ENCODE results near the gene CCDC149. TPM values are rescaled to one million over a fixed set of nuclear protein-coding genes. Genes with fewer than 3 reads are reported as not detected.

The CCDC149 gene
- total RNA-seq, 1 experiment from 2014 or later: 7.9 TPM

DNA sequence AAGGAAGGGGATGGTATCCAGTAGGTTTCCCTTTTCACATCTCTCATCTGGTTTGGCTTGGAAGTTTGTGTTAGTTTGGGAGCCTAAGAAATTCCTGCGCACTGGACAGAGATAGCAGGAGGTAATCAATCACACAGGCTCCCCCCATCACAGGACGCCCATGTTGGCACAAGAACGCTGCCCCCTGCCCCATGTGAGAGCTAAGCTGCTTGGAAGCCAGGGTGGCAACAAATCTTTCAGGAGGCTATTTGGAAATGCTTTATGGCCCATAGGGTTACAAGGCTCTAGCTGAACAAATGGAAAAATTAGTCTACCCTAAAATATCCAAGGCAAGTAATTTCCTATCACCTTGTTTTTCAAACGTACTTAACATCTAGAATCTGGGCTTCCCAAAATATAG lies 63.5 kb downstream of the CCDC149 start:
- CTCF ChIA-PET: interaction anchor here (0.6 kb wide), 1 partner anchor 34 kb away, joined by 3 read pairs; no protein-coding TSS in a partner anchor
- intact Hi-C loops (cut with micrococcal nuclease): no loop called here
- H3K27me3 ChIP-seq (ENCODE audit: low read length): no peaks in the 10 kb centered on the region
- H3K9me3 ChIP-seq (ENCODE audit: low read length): no peaks in the 10 kb centered on the region
- H4K20me1 ChIP-seq (ENCODE audit: low read length): no peaks in the 10 kb centered on the region
- no TSS peak for BruUV-seq (replicated peaks)
- no peak overlapping the region for H3K27ac ChIP-seq (ENCODE audit: low read length)
- no peak overlapping the region for H3K9ac ChIP-seq (ENCODE audit: low read length)
- DNase-seq: no peak
- H3K9me2 ChIP-seq (replicated peaks; ENCODE audit: low read length): no peaks in the 10 kb centered on the region
- H3K79me2 ChIP-seq (ENCODE audit: low read length): no peaks in the 10 kb centered on the region
- no peak overlapping the region for H3K4me3 ChIP-seq (ENCODE audit: low read length)
- ATAC-seq: no peak
- H3K36me3 ChIP-seq (ENCODE audit: low read depth, low read length): no peaks in the 10 kb centered on the region
- TF ChIP-seq EZH2 (IDR thresholded peaks at IDR 0.05; ENCODE audit: low read length, unreplicated experiment) (no peak), EZH2phosphoT487 (IDR thresholded peaks at IDR 0.05; ENCODE audit: borderline replicate concordance, low read length) (no peak)
- TF ChIP-seq, protein P1, sequence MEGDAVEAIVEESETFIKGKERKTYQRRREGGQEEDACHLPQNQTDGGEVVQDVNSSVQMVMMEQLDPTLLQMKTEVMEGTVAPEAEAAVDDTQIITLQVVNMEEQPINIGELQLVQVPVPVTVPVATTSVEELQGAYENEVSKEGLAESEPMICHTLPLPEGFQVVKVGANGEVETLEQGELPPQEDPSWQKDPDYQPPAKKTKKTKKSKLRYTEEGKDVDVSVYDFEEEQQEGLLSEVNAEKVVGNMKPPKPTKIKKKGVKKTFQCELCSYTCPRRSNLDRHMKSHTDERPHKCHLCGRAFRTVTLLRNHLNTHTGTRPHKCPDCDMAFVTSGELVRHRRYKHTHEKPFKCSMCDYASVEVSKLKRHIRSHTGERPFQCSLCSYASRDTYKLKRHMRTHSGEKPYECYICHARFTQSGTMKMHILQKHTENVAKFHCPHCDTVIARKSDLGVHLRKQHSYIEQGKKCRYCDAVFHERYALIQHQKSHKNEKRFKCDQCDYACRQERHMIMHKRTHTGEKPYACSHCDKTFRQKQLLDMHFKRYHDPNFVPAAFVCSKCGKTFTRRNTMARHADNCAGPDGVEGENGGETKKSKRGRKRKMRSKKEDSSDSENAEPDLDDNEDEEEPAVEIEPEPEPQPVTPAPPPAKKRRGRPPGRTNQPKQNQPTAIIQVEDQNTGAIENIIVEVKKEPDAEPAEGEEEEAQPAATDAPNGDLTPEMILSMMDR (conservative IDR thresholded peaks at IDR 0.05; ENCODE audit: low read depth, low read length): no peak
- no peak overlapping the region for H3K4me2 ChIP-seq (ENCODE audit: low read length)
- H3F3A ChIP-seq (ENCODE audit: low read length, unreplicated experiment): peaks cover 3% of the 10 kb centered on the region
- no peak overlapping the region for H2AFZ ChIP-seq (ENCODE audit: low read length)
- peaks cover 39% of the 10 kb centered on the region for H3K4me1 ChIP-seq (ENCODE audit: insufficient read depth, low read length)
- POLR2A ChIA-PET (ENCODE audit: unreplicated experiment): no interaction called here

DNA sequence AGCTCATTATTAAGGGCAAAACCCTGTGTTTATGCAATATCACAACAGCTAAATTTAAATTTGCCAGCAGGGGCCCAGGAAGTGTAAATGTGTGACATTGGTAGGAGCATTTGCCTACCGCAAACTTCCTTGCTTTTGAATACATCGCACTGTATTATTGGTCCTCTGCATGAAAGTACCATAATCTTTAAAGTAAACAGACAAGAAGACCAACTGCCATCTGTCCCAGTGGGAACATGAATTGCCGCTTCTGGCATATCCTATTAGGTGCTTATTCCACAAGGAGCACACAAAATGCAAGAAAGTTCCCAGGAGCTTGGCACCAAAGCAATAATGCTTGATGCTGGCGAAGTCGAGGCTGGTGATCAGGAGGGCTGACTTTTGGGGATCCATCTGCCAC lies 66.1 kb downstream of the CCDC149 start:
- intact Hi-C loops (cut with micrococcal nuclease): no loop called here
- TF ChIP-seq EZH2 (IDR thresholded peaks at IDR 0.05; ENCODE audit: low read length, unreplicated experiment) (no peak), EZH2phosphoT487 (IDR thresholded peaks at IDR 0.05; ENCODE audit: borderline replicate concordance, low read length) (no peak)
- TF ChIP-seq, protein P1 (conservative IDR thresholded peaks at IDR 0.05; ENCODE audit: low read depth, low read length): no peak
- H3K36me3 ChIP-seq (ENCODE audit: low read depth, low read length): no peaks in the 10 kb centered on the region
- no peaks in the 10 kb centered on the region for H4K20me1 ChIP-seq (ENCODE audit: low read length)
- no peaks in the 10 kb centered on the region for H3F3A ChIP-seq (ENCODE audit: low read length, unreplicated experiment)
- DNase-seq (no peak), ATAC-seq (no peak)
- ChIA-PET POLR2A (ENCODE audit: unreplicated experiment) (no interaction called here), CTCF (no interaction called here)
- H3K4me3 ChIP-seq (ENCODE audit: low read length): no peak overlapping the region
- H3K4me2 ChIP-seq (ENCODE audit: low read length): no peak overlapping the region
- no peaks in the 10 kb centered on the region for H3K9me3 ChIP-seq (ENCODE audit: low read length)
- H3K9me2 ChIP-seq (replicated peaks; ENCODE audit: low read length): no peaks in the 10 kb centered on the region
- peaks cover 19% of the 10 kb centered on the region for H3K4me1 ChIP-seq (ENCODE audit: insufficient read depth, low read length)
- H3K27me3 ChIP-seq (ENCODE audit: low read length): no peaks in the 10 kb centered on the region
- no peaks in the 10 kb centered on the region for H3K79me2 ChIP-seq (ENCODE audit: low read length)
- H3K27ac ChIP-seq (ENCODE audit: low read length): no peak overlapping the region
- no peak overlapping the region for H3K9ac ChIP-seq (ENCODE audit: low read length)
- BruUV-seq (replicated peaks): no TSS peak
- H2AFZ ChIP-seq (ENCODE audit: low read length): no peak overlapping the region

DNA sequence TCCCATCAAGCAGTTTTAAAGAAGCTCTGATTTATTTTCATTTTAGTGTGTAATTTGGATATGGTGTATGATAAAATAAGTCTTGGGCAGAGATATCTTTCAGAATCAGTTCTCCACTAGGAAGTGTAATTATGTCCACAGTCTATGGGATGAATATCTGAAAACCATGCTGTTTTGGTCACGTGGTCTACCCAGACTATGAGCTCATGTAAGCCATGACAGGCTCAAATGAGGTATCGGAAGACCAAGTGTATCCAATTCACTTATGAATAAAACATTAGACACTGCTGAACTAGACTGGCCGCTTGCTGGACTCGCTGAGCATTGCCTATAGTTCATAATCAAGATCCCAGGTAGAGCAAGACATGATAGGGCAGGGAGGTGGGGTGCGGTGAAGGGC lies 66.9 kb downstream of the CCDC149 start:
- POLR2A ChIA-PET (ENCODE audit: unreplicated experiment): no interaction called here
- Histone ChIP-seq H3K4me1 (ENCODE audit: insufficient read depth, low read length) (peaks cover 19% of the 10 kb centered on the region), H3K9me3 (ENCODE audit: low read length) (no peaks in the 10 kb centered on the region), H3K79me2 (ENCODE audit: low read length) (no peaks in the 10 kb centered on the region), H3K36me3 (ENCODE audit: low read depth, low read length) (no peaks in the 10 kb centered on the region), H3K9me2 (replicated peaks; ENCODE audit: low read length) (no peaks in the 10 kb centered on the region), H3K4me3 (ENCODE audit: low read length) (no peak overlapping the region), H2AFZ (ENCODE audit: low read length) (no peak overlapping the region), H3K27me3 (ENCODE audit: low read length) (no peaks in the 10 kb centered on the region), H3K27ac (ENCODE audit: low read length) (no peak overlapping the region), H3F3A (ENCODE audit: low read length, unreplicated experiment) (no peaks in the 10 kb centered on the region), H3K9ac (ENCODE audit: low read length) (no peak overlapping the region), H4K20me1 (ENCODE audit: low read length) (no peaks in the 10 kb centered on the region), H3K4me2 (ENCODE audit: low read length) (no peak overlapping the region)
- CTCF ChIA-PET: no interaction called here
- no TSS peak for BruUV-seq (replicated peaks)
- intact Hi-C loops (cut with micrococcal nuclease): no loop called here
- no peak for TF ChIP-seq EZH2phosphoT487 (IDR thresholded peaks at IDR 0.05; ENCODE audit: borderline replicate concordance, low read length)
- no peak for TF ChIP-seq EZH2 (IDR thresholded peaks at IDR 0.05; ENCODE audit: low read length, unreplicated experiment)
- TF ChIP-seq, protein P1 (conservative IDR thresholded peaks at IDR 0.05; ENCODE audit: low read depth, low read length): no peak
- DNase-seq (no peak), ATAC-seq (no peak)
